B cell (primary cell): Measurements from ENCODE around the gene MON2. TPM values are rescaled to one million over a fixed set of nuclear protein-coding genes. Genes with fewer than 3 reads are reported as not detected.
A peak's percentile ranks its signal among the peaks of the same experiment; 100 is the strongest.

Source experiments
- ATAC-seq: fragments of 200-7000 bp; cut with Tn5 transposase; one replicate; pipeline ENCODE4 v1.10.0; 2021; ENCODE audit warnings: low read depth, mild to moderate bottlenecking, moderate number of reproducible peaks, moderate library complexity
- CTCF ChIA-PET: fragments of 350-600 bp; sonication (Branson Sonifier 250); formaldehyde crosslinking; loops from one replicate; lab custom pipeline; 2021; ENCODE audit warnings: antibody characterized with exemption, inconsistent platforms; lab: Charles Lee
- POLR2A ChIA-PET: fragments of 350-600 bp; sonication (Branson Sonifier 250); formaldehyde crosslinking; loops from one replicate; lab custom pipeline; 2021; ENCODE audit warnings: antibody characterized with exemption; lab: Charles Lee
- DNase-seq: peaks from one replicate; pipeline ENCODE4 v3.0.0; 2013
- H2AFZ ChIP-seq: 2 replicates; pipeline ENCODE4 v1.6.1; 2012; ENCODE audit warnings: mild to moderate bottlenecking, low read depth, low read length; ENCODE audit not compliant: insufficient read depth, poor library complexity, severe bottlenecking
- H3K27ac ChIP-seq, 2 donors: 1 replicate in 1 of 2; 2 replicates in 1 of 2; pipeline ENCODE4 v1.5.1; 2012 to 2013; ENCODE audit warnings: low read length in 2 of 2, mild to moderate bottlenecking in 2 of 2, moderate library complexity in 1 of 2
- H3K27me3 ChIP-seq, 4 experiments: fragments of 200-600 bp in 1 of 4; sonication (generic) in 1 of 4; replicated peaks in 1 of 4; 1 replicate in 2 of 4; 2 replicates in 2 of 4; pipeline versions ENCODE4 v1.6.1 to v1.7.0; 2013 to 2016; ENCODE audit warnings: low read length in 3 of 4, mild to moderate bottlenecking in 2 of 4, mixed read lengths in 1 of 4, moderate library complexity in 1 of 4; ENCODE audit not compliant: insufficient read depth in 4 of 4, control insufficient read depth in 3 of 4; ENCODE audit errors: control extremely low read depth in 1 of 4
- H3K36me3 ChIP-seq, 2 experiments: replicated peaks in 1 of 2; 1 replicate in 1 of 2; 2 replicates in 1 of 2; pipeline versions ENCODE4 v1.6.1 to v1.7.1; 2013; ENCODE audit warnings: low read length in 1 of 2; ENCODE audit not compliant: insufficient read depth in 2 of 2, control insufficient read depth in 1 of 2; ENCODE audit errors: control extremely low read depth in 1 of 2, extremely low read depth in 1 of 2
- H3K4me1 ChIP-seq, 2 donors: fragments of 200-600 bp in 1 of 2; sonication (generic) in 1 of 2; 1 replicate in 1 of 2; 2 replicates in 1 of 2; pipeline versions ENCODE4 v1.5.1 to v1.6.1; 2013 to 2017; ENCODE audit warnings: low read length in 2 of 2; ENCODE audit not compliant: control insufficient read depth in 2 of 2, insufficient read depth in 2 of 2
- H3K4me2 ChIP-seq: replicated peaks from 2 replicates; pipeline ENCODE3; 2012; ENCODE audit warnings: mild to moderate bottlenecking, low read depth, low read length; ENCODE audit not compliant: poor library complexity, severe bottlenecking
- H3K4me3 ChIP-seq, 5 experiments: fragments of 200-600 bp in 1 of 5; sonication (generic) in 1 of 5; 1 replicate in 3 of 5; 2 replicates in 2 of 5; pipeline versions ENCODE4 v1.5.1 to v1.7.0; 2011 to 2016; ENCODE audit warnings: low read length in 4 of 5, mild to moderate bottlenecking in 4 of 5, low read depth in 2 of 5, control low read depth in 1 of 5, moderate library complexity in 1 of 5; ENCODE audit not compliant: insufficient read depth in 1 of 5; ENCODE audit errors: control extremely low read depth in 1 of 5, extremely low read depth in 1 of 5
- H3K79me2 ChIP-seq: fragments of 200-600 bp; sonication (generic); one replicate; pipeline ENCODE4 v1.6.0; 2016; ENCODE audit warnings: low read length; ENCODE audit not compliant: control insufficient read depth, insufficient read depth
- H3K9ac ChIP-seq: fragments of 200-600 bp; sonication (generic); 2 replicates; pipeline ENCODE4 v1.6.1; 2017; ENCODE audit warnings: mild to moderate bottlenecking, low read length, moderate library complexity
- H3K9me3 ChIP-seq, 3 donors: one replicate each; pipeline versions ENCODE4 v1.6.1 to v1.7.1; 2013; ENCODE audit warnings: low read length in 2 of 3; ENCODE audit not compliant: control insufficient read depth in 2 of 3, insufficient read depth in 1 of 3; ENCODE audit errors: control extremely low read depth in 1 of 3
- H4K20me1 ChIP-seq: 2 replicates; pipeline ENCODE4 v1.6.0; 2012; ENCODE audit warnings: mild to moderate bottlenecking, low read length; ENCODE audit not compliant: insufficient read depth, control insufficient read depth, poor library complexity, severe bottlenecking
- H3K27ac Mint-ChIP-seq: one replicate; pipeline ENCODE4 v1.8.0; 2021; ENCODE audit warnings: mixed read lengths
- H3K27me3 Mint-ChIP-seq: one replicate; pipeline ENCODE4 v1.8.0; 2021; ENCODE audit warnings: mixed read lengths
- H3K4me1 Mint-ChIP-seq: one replicate; pipeline ENCODE4 v1.8.0; 2021; ENCODE audit warnings: mixed read lengths
- H3K4me3 Mint-ChIP-seq: one replicate; pipeline ENCODE4 v1.8.0; 2021; ENCODE audit warnings: mixed read lengths
- H3K9me3 Mint-ChIP-seq: one replicate; pipeline ENCODE4 v1.8.0; 2022; ENCODE audit warnings: mixed read lengths; ENCODE audit not compliant: insufficient read depth
- EZH2 ChIP-seq: IDR thresholded peaks from 2 replicates; pipeline ENCODE4 v1.6.1; 2012; ENCODE audit warnings: borderline replicate concordance, low read depth, mild to moderate bottlenecking, moderate library complexity, low read length; ENCODE audit not compliant: insufficient read depth, poor library complexity, severe bottlenecking
- WGBS: methylation state at CpG from one replicate; pipeline ENCODE4 v1.1.5; 2013; ENCODE audit warnings: missing lambda C conversion rate; ENCODE audit not compliant: insufficient coverage; 5-methylcytosine and 5-hydroxymethylcytosine counted together
- intact Hi-C: fragments of 100-400 bp; cut with micrococcal nuclease; formaldehyde crosslinking; loops from one replicate; pipeline ENCODE4 v1.10.0; 2022
- polyA minus RNA-seq: library from RNA; depleted of rRNA, polyadenylated mRNA; stranded (reverse); fragments of >200 nt; gene quantifications from 2 replicates; pipeline ENCODE4 v1.2.3, GENCODE V29; 2012
- polyA plus RNA-seq: library from polyadenylated mRNA; depleted of rRNA; stranded (reverse); fragments of >200 nt; gene quantifications from 2 replicates; pipeline ENCODE4 v1.2.3, GENCODE V29; 2012
- total RNA-seq, 2 donors: library from RNA; stranded (reverse); fragments of 120-200 nt in 1 of 2; gene quantifications; 1 replicate in 1 of 2; 2 replicates in 1 of 2; pipeline versions ENCODE4 v1.2.3 to v1.2.4, GENCODE V29; 2013 to 2022
- TF ChIP-seq, protein P1 (sequence below): fragments of 200-600 bp; IDR thresholded peaks from one replicate; pipeline ENCODE4 v1.8.0; 2022; ENCODE audit warnings: antibody characterized with exemption, mild to moderate bottlenecking

MON2 gene, protein sequence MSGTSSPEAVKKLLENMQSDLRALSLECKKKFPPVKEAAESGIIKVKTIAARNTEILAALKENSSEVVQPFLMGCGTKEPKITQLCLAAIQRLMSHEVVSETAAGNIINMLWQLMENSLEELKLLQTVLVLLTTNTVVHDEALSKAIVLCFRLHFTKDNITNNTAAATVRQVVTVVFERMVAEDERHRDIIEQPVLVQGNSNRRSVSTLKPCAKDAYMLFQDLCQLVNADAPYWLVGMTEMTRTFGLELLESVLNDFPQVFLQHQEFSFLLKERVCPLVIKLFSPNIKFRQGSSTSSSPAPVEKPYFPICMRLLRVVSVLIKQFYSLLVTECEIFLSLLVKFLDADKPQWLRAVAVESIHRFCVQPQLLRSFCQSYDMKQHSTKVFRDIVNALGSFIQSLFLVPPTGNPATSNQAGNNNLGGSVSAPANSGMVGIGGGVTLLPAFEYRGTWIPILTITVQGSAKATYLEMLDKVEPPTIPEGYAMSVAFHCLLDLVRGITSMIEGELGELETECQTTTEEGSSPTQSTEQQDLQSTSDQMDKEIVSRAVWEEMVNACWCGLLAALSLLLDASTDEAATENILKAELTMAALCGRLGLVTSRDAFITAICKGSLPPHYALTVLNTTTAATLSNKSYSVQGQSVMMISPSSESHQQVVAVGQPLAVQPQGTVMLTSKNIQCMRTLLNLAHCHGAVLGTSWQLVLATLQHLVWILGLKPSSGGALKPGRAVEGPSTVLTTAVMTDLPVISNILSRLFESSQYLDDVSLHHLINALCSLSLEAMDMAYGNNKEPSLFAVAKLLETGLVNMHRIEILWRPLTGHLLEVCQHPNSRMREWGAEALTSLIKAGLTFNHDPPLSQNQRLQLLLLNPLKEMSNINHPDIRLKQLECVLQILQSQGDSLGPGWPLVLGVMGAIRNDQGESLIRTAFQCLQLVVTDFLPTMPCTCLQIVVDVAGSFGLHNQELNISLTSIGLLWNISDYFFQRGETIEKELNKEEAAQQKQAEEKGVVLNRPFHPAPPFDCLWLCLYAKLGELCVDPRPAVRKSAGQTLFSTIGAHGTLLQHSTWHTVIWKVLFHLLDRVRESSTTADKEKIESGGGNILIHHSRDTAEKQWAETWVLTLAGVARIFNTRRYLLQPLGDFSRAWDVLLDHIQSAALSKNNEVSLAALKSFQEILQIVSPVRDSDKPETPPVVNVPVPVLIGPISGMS (N-terminal part only)
- total RNA-seq, result 104 and 118 TPM in 2 replicates
- 48.8 TPM for total RNA-seq (2013)
- 15.3 and 18.9 TPM in 2 replicates for polyA plus RNA-seq
- polyA minus RNA-seq, result 36.4 and 39.1 TPM in 2 replicates

DNA sequence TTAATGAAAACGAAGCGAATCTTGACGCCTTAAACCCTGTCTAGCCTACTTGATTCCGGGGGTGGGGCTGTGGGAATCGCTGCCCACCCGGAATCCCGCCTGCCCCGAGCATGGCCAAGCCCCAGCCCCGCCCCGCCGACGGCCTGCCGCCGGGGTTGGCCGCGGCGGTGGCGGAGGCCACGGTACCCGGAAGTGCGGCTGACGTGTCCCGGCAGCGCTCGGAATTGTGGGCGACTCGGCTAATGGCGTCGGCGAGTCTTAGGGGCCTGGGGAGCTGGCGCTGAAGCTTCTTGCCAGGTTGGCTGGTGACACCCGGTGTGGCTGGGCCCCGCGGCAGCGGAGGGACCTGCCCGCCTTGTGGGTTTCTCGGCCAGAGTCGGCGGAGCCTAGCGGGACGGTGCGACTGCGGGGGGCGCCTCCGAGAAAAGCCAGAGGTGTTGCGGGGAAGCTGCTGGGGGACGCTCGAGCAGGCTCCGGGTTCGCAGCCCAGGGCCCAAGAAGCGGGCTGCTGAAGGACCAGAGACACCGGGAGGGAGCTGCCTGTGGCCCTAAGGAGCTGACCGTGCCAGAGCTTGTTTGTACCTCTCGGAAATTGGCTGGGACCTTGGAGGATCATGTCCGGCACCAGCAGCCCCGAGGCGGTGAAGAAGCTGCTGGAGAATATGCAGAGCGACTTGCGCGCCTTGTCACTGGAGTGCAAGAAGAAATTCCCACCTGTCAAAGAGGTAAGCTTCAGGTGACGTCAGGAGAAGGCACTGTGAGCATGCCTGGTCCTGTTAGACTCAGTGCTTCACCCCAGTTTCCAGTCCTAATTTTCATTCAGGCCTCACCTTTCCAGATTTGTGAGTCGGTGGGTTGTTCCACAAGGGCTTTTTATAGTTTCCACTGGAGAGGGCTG is at the start of gene MON2:
Gene MON2, plus strand, starts transcription at position 233 of the 898 bp plus-strand sequence. Its CDS starts 382 bp downstream, at position 615.
- intact Hi-C loops, result loop anchor here (1.0 to 5.0 kb wide), 3 partner anchors 135 to 1755 kb away; partner anchors contain the start of genes KICS2 and USP15
- ATAC-seq, result peak; percentile 97
- no peaks in the 10 kb centered on the region for H3K27me3 Mint-ChIP-seq

More for the DNA sequence above, at the start of gene MON2:
- H3K9me3 Mint-ChIP-seq, result peaks cover 7% of the 10 kb centered on the region
- WGBS, result under 1% methylated on average over 61 of the region's 62 CpGs
- ChIA-PET CTCF (interaction anchor here (1.1 to 2.2 kb wide), 6 partner anchors 15 to 207 kb away, joined by 3 to 8 read pairs (median 4); no protein-coding TSS in a partner anchor), POLR2A (interaction anchor here (2.3 kb wide), 1 partner anchor 136 kb away, joined by 14 read pairs; no protein-coding TSS in a partner anchor)
- peaks cover 23 to 25% of the 10 kb centered on the region in 2 donors for H3K4me1 ChIP-seq
- TF ChIP-seq, protein P1, sequence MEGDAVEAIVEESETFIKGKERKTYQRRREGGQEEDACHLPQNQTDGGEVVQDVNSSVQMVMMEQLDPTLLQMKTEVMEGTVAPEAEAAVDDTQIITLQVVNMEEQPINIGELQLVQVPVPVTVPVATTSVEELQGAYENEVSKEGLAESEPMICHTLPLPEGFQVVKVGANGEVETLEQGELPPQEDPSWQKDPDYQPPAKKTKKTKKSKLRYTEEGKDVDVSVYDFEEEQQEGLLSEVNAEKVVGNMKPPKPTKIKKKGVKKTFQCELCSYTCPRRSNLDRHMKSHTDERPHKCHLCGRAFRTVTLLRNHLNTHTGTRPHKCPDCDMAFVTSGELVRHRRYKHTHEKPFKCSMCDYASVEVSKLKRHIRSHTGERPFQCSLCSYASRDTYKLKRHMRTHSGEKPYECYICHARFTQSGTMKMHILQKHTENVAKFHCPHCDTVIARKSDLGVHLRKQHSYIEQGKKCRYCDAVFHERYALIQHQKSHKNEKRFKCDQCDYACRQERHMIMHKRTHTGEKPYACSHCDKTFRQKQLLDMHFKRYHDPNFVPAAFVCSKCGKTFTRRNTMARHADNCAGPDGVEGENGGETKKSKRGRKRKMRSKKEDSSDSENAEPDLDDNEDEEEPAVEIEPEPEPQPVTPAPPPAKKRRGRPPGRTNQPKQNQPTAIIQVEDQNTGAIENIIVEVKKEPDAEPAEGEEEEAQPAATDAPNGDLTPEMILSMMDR, result no peak
- TF ChIP-seq EZH2, result no peak
- peak; percentile 90 for DNase-seq
- H3K4me1 Mint-ChIP-seq, result peaks cover 27% of the 10 kb centered on the region
- H2AFZ ChIP-seq, result peak within 1 kb of the TSS; percentile 86
- peaks cover 1 to 12% of the 10 kb centered on the region in 2 experiments for H3K36me3 ChIP-seq
- peak within 1 kb of the TSS; percentile 86 for H3K27ac Mint-ChIP-seq
- peak within 1 kb of the TSS; percentile 76 for H3K4me2 ChIP-seq
- H3K27me3 ChIP-seq, result no peaks in the 10 kb centered on the region
- H3K79me2 ChIP-seq, result peaks cover 51% of the 10 kb centered on the region
- peak within 1 kb of the TSS; percentile 70 to 95 (median 91) for H3K4me3 ChIP-seq
- H3K4me3 Mint-ChIP-seq, result peak within 1 kb of the TSS; percentile 97
- H4K20me1 ChIP-seq, result peaks cover 5% of the 10 kb centered on the region
- peak within 1 kb of the TSS; percentile 99 for H3K9ac ChIP-seq
- peaks cover 0 to 9% (median 0%) of the 10 kb centered on the region in 3 donors for H3K9me3 ChIP-seq
- peak within 1 kb of the TSS; percentile 91 to 93 for H3K27ac ChIP-seq
